NCI-H2196 (cell line): ENCODE measurements around the gene GUCY2F.

Source experiments
- DNase-seq: peaks from one replicate; lab custom pipeline; 2025; ENCODE audit not compliant: unreplicated experiment; lab: John Stamatoyannopoulos, UW

GUCY2F gene

DNA sequence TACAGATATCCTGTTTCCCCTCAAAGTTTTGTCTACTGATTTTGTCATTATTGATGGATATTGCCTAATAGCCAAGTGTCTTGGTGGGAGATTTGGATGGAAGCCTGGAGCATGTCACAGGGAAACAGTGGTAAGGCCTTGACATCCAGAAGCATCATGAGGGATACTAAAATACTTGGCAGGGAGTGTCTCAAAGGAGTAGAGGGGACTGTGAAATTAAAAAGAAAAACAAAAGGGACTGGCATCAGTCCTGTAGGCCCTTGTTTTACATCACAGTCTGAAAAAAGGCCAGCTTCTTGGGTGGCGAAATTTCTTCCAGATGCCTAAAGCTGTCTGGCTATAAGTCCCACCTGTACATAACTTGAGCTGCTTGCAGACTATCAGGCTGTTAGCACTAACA, 83.8 kb downstream of the GUCY2F start:
- no peak for DNase-seq

DNA sequence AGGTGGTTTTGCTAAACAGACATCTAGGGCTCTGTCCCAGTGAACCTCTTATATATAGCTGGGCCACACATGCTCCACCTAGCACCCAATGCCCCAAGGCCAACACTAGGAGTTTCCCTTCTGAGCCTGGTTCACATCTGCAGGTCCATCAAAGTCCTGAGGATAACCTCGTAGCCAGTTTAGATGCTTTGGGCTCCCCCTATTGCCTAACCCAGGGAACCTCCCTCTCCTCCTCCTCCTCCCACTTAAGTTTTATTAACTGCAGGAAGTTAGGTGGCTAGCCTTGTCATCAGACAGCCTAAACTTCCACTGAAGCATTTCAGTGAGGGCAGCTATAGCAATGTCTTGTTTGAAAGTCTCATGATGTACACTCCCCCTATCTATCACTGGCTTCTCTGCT, 88.0 kb downstream of the GUCY2F start:
- no peak for DNase-seq

DNA sequence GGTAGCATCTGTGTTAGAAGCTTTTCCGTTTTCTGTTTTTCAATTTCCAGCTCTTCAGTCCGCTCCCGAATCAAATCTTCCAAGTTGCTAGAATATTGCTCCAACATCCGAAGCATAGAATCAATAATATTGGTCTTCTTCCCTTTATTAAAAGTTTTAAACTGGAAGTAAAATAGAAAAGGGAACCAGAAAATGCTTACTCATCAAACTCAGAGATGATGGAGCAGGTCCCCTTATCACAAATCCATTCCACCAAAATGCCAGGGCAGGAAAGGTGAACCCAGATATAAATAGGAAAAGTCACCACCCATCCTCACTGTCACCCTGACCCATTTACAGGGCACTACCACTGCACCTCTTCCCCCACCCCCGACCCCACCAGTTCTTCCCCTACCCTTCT, 89.0 kb downstream of the GUCY2F start:
- DNase-seq, result no peak

DNA sequence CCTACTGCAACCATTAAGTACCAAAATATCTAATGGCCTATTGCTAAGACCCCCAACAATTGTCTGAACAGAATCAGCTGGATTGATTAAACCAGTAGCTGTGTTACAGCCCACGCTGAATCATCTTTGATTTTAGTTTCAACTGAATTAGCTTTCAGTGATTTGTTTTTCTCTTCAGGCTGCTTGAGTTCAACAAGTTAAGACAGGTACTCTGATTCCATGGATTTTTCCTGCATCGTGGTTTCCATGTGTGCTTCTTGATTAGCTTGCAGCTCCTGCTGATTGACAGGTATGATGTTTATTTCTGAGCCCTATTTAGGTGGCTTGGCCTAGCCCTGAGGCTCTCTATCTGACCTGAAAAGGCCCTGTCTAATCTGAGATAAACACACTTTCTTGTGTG, 91.3 kb downstream of the GUCY2F start:
- no peak for DNase-seq

DNA sequence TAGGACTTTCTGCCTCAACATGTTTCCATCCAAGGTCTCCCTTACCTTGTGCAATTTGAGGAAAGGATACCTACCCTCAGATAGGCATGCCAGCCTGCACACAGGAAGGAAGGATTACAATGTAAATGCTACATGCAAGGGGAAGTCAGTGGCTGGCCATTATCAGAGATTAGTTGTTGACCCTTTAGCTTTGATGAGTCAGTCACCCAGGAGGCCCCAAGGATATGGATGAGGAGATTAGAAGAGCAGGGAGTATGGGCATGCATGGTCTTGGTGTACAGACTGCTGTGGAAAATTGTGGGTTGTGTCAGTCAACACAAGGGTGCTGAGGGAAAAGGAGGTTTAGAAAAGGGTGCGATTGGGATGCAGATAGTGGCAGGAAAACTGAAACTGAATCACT, 92.0 kb downstream of the GUCY2F start:
- no peak for DNase-seq

DNA sequence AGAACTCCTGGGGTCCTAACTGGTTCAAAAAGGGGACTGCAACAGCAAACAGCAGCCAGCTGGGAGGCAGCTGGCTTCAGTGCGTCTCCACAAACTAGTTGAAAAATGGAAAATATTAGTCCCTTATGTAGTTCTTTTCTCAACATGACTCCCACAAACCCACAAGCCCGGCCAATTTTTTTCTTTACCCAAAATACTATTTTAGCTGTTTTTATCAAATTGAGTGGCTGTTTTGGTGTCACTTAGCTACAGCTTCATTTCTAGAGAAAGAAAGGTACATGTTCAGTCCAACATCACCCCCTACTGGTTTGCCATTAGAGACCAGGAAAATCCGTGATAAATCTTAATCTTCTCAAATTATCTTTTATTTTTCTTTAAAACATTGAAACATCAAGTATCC, 97.2 kb downstream of the GUCY2F start:
- DNase-seq, result peak; percentile 3

DNA sequence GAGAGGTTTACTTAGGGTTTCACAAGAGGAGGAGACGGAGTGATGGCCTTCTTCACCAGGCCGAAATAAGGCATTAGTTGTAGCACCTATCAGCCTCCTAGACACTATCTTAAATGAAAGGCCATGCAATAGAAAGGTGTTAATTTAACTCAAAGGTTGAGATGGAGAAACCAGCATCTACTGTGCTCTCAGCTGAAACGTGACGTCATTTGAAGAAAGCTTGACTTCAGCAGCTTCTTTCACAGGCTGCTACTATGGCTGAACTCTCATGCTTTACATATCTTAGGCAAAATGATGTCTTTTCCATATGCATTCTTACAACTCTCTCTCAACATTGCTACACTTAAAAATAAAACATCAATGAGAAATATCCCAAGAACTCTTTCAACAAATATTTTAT, 99.6 kb downstream of the GUCY2F start:
- DNase-seq, result no peak

DNA sequence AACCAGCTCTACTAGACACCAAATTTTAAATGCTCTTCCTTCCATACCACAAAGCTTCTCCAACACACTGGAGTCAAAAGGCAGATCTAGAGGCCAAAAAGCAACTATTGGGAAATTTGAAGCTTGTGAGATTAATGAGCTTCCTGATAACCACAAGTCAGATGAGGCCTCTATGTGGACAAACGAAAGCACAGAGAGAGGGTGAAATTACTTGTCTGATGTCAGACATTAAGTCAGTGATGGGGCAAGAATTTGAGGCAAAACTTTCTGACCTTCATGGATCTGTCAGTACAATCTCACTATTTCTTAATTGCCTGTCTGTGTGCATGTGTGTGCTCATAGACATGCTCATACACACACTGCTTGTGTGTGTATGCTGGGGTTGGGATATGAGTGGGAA, 103.6 kb downstream of the GUCY2F start:
- no peak for DNase-seq

DNA sequence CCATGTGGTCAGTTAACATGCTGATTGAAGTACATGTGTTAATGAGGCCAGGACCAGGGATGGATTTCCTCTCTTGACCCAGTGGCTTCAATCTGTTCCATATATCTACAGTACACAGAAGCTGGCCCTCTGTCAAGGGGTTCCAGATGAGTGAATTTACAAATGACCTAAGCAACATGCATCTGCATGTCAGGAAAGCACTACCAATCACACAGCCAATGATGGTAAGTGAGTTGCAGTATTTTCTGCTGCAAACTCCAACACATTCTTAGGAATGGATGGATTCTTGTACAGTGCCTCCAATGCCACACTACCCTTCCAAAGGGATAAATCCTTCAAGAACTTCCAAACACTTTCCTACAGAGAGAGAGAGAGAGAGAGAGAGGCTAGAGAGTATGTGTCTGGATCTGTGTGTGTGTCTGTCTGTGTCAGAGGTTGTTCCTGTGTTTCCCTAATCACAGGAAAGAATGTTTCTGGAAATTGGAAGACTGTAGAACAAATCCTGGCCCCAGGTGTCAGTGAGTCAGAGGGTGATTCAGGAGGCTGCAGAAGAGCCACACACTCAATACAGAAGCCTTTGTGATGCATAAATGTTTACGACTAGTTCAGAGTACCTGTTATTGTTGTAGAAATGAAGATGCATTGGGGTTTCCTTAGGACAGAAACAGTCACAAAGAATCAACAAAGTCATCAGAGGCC, 107.5 kb downstream of the GUCY2F start:
- DNase-seq, result no peak

DNA sequence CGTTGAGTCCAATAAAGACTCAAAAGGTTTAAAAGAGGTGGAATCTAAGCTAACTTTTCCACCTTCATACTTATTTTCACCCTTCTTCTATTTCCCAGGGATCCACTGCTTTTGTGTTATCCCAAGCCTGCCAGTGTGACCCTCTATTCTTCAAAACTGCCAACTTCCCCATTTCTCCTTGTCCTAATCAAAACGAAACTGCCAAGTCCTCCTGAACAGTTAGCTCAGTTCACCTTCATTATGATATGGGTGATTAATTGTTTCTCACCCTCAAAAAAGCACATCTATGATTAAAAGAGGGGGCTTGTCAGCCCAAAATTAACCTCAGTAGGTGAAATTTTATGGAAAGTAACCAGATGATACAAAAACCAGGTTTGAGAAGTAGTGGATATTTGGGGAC, 108.4 kb downstream of the GUCY2F start:
- DNase-seq, result no peak

DNA sequence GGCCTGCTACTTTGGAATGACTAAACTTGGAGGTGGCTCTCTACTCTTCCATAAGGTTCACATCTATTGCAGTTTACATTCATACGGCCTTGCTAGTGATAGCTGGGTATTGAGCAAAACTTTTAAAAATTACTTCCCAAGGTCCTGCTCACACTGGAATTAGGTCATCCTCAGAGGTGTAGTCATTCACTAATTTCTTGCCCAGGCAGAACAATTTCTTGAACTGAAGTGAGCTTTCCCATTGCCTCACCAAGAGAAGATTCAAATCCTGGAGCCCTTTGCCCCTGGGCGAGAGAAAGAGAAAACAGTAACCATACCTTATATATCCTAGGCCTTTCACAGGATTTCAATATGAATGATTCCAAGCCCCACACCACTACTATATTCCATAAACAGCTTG, 109.2 kb downstream of the GUCY2F start:
- no peak for DNase-seq

DNA sequence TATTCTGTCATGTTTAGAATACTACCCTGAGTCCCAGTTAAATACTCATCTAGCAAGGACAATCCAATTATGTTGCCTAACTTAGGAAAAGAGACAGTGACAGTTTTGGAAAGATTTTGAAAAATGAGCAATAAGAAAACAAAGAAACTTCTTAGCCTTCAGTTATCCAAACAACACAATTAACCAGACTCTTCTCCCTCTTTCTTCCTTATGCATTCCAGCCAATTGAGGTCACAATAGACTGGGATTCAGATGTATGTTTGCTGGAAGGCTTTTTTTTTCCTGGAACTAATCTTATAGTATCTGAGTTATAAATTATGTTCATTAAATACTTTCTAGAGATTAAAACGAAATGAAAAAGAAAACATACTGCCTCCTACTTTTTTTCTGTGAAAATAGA, 109.6 kb downstream of the GUCY2F start:
- DNase-seq, result no peak

DNA sequence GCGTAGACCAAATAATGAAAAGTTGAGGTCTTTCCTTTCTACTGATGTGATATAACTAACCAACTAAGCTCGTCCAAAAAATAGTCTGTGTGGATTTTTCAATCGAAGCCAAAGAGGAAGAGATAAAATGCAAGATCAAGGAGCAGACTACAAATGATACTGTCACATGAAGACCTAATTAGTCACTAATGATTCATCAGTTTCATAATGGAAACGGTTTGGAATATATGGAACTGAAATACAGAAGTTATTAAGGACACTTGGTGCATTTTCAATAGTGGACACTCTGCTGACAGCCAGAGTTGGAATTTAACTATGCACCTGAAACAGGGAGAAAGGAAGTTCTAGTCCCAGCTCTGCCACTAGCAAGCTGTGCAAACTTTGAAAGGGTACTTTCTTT, 119.8 kb downstream of the GUCY2F start:
- no peak for DNase-seq

DNA sequence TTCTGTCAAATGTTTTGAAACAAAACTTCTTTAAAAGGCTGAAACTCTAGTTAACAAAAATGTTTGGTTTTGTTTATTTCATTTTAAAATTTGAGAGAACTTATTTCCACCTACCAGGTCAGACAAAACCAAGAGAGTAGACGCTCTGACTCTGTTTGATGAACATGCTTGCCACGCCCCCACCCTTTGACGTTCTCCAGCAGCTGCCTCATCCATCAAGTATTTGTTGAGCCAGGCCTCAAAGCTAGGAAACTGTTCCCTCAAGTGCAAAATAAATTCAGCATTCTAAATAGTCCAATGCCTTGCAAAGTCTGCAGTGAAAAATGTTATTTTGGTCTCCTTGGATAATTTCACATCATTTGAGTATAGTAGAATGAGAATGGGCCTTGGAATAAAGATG, 121.6 kb downstream of the GUCY2F start:
- no peak for DNase-seq

DNA sequence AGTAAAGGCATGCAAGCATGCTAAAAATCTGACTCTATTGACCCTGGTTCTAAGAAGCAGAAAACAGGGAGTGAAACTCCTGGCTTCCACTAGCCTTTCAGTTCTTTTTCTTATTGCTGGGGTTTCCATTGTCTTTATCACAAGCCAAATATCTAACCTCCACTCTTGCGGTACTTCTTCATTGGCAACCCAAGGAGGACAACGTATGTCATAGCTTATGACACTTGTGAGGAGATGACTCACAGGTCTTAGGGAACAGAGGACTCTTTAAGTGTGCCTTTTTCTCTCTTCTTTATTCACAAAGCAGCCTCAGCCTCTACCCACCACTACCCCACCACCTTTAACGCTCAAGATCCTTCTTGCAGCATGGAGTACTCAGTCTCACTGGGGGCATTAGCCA, 124.2 kb downstream of the GUCY2F start:
- no peak for DNase-seq

DNA sequence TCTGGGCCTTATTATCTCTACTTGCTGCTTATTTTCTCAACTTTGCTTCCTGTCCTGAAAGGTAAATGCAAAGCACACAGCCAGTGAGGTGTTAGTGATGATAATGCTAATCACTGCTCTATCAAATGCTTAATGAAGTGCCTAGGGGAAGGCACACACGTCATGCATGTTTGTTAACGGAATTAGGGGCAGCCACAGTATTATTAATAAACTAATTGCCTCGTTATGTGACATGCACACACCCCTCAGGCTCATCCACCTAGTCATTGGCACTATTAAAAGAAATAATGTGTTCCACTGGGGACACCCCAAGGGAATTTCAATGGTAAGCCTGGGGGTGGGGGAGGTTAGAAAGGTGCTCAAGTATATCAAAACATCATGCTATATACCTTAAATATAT, 125.2 kb downstream of the GUCY2F start:
- no peak for DNase-seq

DNA sequence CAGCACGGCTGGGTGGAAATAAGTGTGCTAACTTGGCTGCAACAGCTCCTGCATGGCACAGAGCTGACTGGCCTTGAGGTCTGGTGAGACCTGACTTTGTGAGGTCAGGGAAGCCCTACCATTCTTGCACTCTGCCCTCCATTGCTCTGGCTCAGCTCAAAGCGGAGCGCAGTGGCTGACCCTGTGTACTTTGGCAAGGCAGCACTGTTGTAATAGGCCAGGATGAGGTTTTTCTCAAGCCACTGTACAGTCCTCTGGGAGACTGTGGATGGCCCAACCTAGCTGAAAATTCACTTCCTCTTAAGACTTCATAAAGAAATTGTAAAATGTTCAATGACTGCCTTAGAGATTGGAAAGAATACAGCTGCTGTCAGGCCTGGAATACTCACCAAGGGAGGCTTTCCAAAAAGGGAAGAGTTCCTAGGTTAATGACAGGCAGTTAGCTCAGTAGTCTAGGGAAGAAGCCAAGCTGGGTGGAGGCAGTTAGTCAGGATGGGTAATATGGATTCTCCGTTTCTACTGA, 129.8 kb downstream of the GUCY2F start:
- no peak for DNase-seq

DNA sequence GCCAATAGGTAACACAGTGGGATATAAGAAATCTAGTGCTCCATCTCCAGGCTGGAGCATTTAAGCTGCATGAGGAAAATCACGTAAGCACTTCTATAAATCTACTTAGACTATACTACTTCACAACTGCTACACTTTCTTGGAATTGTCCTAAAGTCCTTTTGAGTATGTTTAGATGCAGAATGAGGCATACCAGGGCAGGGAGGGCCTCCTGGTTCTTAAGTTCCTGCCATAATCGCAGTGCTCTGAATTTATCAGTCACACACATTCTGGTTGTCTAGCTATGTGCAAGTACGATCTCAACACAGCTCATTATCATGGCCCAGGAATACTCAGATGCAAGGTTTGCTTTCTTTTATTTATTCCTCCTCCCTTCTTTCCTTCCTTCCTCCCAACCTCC, 130.3 kb downstream of the GUCY2F start:
- DNase-seq, result no peak

DNA sequence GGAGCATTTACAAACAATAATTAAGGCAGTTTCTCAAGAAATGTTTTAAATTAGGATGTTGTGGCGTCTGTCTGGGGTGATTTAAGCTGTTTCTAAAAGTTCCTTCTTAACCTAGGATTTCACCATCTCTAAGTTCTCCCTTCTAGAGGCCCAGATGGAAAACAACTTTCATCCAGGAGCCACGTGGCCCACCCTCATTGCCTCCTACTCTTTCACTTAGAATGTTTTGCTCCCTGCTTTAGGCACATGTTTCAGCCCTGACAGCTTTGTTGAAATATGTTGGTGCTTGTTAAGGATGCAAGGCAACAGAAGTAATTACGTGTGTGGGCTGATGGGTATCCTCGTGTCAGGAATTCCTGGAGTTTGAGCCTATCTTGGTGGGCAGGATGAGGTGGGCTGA, 131.3 kb downstream of the GUCY2F start:
- no peak for DNase-seq

DNA sequence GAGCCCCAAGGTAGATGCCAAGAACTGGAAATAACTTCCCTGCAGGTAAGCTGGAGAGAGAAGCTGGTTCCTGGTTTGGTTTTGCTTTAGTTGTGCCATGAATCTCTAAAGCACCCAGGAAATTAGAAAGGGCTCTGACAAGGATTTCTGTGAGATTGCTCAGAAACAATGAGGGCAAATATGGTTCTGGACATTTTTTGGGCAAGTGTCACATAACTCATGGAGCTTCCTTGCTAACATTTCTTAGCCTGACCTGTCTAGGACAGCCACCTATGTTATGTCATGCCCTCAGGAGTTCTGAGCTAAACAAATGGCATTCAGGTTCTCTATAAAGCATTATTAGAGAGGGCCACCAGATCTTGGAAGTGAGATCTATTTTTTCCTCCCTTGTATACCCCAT, 131.8 kb downstream of the GUCY2F start:
- no peak for DNase-seq

DNA sequence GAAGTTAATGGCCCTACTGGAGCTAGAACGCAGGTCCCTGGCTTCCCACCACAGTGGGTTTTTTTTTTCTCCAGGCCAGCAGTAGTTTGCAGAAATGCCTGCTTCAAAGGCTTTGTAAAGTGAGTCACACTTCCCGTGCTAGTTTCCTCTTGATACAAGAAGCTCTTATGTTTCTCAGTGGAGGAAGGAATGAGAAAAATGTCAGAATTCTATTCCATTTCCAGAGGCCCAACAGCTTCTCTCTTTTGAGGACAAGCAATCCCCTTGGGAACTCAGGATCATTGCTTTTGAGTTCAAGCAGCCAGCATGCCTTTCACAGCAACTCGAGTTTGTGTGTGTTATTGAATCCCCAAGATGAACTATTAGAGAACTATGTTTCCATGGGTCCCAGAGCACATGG, 134.3 kb downstream of the GUCY2F start:
- no peak for DNase-seq

DNA sequence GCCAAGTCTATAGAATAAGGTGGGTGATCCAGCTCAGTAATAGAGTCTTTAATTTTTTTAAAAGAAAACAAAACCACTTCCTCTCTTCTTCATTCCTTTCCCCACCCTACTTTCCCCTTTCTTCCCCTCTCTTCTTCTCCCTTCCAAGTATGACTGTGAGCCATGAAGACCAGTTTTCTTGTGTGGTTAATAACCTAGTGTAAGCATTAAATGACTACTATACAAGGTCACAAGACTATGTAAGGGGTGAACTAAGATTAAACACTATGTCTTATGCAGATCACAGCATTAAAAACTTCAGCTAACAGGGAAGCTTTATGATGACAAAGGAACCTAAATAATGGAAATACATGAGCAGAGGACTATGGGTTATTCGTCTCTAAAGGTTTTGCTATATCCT, 135.4 kb downstream of the GUCY2F start:
- no peak for DNase-seq

DNA sequence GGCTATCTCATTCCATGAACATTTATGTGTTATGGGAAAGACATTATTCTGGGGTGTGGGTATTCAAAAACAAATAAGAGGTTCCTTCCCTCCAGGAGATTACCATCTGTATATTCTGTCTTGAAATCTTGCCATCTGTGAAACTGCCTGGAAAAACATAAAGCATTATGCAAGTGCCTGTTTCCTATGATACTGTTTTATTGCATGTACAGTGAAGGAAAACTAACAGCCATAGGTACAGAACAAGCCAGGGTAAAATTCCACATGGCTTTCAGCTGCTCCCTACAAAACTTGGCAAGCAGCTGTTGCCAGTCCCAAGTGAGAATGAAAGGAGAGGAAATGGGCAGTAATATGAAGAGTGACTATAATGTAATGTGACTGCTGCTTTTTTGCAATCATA, 136.0 kb downstream of the GUCY2F start:
- DNase-seq, result no peak
